A204.1 (cell line): ENCODE results near the gene EPS8L2.

Experiments used
- FAIRE-seq: peaks from 2 replicates; lab custom pipeline; 2012; peaks lifted over from hg19 to GRCh38; lab: Jason Lieb, UNC

EPS8L2 gene

DNA sequence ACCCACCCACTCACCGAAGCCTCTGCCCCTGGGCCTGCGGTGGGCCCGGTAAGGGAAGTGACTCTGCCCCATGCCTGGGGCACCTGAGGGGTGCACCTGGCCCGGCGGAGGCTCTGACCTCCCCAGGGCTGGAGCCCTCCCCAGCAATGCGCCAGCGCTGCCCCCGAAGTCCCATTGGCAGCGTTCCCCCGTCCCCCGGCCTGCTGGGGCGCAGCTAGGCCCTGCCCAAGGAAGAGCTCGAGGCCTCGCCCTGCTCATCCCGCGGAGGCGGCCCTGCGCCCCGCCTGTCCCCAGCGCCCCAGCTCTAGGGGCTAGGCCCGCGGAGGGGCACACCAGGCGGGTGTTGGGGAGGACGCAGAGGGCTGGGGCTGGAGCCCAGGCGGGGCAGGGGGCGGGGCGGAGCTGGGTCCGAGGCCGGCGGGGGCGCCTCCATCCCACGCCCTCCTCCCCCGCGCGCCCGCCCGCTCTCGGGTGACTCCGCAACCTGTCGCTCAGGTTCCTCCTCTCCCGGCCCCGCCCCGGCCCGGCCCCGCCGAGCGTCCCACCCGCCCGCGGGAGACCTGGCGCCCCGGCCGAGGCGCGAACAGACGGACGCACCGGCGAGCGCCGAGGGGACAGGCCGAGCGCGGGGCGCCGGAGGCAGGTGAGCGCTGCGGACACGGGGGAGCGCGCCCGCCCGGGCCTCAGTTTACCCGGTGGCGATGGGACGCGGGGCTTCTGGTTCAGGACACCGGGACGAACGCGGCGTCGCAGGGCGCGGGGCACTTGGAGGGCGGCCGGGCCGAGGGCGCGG lies at the start of gene EPS8L2:
Gene EPS8L2, plus strand, starts transcription at position 586 of the 793 bp plus-strand sequence. CDS start 3,177 bp downstream, outside the sequence.
- FAIRE-seq = no peak

GRCh38 chr11:656426-656825 lies 49.6 kb upstream of the EPS8L2 start:
- no peak for FAIRE-seq

DNA sequence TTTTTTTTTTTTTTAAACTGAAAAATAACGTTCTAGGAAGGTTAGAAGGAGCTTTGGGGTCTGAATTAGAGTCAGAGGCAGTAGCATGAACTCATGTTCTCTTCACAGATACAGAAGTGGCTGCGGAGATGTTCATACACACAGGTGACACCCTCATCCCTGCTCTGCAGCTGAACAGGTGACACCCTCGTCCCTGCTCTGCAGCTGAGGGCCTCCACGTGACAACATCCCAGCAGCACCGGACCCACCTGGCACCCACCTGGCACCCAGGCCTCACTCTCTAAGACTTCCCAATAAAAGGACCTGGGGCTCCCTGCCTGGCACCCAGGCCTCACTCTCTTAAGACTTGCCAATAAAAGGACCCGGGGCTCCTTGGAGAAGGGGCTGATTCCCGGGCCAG lies 49.2 kb upstream of the EPS8L2 start:
- FAIRE-seq = no peak

DNA sequence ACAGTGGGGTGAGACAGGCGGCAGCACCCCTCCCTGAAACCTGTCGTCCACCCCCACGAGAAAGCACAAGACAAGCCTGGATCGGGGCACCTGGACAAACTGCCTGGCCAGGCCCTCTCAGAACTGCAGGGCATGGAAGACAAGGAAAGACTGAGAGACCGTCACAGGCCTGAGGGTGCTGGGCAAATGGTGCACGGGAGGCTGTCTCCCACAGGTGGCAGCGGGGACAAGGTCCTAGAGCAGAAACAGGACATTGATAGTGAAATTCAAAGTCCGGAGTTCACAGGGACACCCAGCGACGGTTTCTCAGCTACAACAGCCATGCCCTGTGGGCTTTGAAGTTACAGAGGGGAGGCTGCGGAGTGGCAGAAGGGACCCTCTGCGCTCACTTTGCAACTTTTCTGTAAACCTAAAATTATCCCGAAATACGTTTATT lies 48.3 kb upstream of the EPS8L2 start:
- FAIRE-seq = no peak

GRCh38 chr11:659532-660085 lies 46.4 kb upstream of the EPS8L2 start:
- FAIRE-seq = no peak

DNA sequence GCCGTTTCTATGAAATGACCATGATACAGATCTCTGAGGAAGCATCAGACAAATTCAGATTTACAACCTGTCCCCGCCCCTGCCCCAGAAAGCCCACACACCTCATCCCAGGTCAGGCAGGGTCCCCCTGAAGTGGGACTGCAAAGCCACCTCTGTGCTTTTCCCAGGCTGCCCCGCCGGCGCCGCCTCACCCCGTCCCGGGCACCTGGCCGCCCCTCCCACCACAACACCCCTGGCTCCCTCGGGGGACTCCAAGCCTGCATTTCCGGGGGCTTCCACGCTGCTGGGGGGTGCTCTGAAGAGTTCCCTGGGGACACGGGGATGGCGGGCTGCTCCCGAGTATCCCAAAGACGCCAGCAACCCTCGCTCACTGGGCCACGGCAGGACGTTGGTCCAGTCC lies 45.8 kb upstream of the EPS8L2 start:
- no peak for FAIRE-seq

GRCh38 chr11:660681-661444 lies 45.2 kb upstream of the EPS8L2 start:
- FAIRE-seq = no peak

GRCh38 chr11:662689-663274 lies 43.2 kb upstream of the EPS8L2 start:
- FAIRE-seq = no peak

DNA sequence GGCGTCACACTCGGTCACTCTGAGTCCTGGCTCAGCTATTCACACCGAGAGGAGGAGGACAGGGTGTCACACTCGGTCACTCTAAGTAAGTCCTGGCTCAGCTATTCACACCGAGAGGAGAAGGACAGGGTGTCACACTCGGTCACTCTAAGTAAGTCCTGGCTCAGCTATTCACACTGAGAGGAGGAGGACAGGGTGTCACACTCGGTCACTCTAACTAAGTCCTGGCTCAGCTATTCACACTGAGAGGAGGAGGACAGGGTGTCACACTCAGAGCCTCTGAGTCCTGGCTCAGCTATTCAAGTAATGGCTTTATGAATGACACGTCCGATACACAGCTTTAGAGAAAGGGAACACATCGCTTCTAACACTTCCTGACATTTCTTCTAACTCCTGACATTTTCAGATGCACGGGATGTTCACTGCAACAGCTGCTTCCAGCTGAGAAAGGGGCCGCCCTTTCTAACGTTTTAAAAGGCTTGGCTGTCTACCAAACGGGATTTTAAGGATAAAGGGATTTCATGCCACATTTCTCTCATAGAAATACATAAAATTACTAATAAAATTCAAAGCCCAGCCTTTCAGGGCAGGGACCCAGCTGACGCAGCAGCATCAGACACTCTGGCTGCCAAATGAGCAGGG lies 40.8 kb upstream of the EPS8L2 start:
- no peak for FAIRE-seq

- FAIRE-seq = no peak
Measured at GRCh38 chr11:665704-666281, 40.2 kb upstream of the EPS8L2 start.

- FAIRE-seq = no peak
Measured at GRCh38 chr11:673866-674265, 32.2 kb upstream of the EPS8L2 start.

- no peak for FAIRE-seq
Measured at GRCh38 chr11:674406-674805, 31.6 kb upstream of the EPS8L2 start.

DNA sequence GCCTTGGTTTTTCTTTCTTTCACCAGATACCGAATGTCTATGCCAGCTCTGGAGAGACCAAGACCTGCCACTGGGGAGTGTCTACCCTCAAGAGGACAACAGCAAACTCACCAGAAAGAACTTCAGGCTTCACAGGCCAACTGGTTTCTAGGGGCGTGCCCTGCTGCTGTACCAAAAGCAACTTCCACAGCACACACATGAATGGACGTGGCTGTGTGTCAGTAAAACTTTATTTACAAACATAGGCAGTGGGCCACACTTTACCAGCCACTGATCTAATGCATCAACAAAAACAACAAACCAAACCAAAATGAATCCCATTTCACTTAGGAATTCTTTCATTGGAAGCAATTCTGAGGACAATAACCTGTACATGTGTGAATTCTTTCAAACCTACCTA lies 27.7 kb upstream of the EPS8L2 start:
- FAIRE-seq = no peak

DNA sequence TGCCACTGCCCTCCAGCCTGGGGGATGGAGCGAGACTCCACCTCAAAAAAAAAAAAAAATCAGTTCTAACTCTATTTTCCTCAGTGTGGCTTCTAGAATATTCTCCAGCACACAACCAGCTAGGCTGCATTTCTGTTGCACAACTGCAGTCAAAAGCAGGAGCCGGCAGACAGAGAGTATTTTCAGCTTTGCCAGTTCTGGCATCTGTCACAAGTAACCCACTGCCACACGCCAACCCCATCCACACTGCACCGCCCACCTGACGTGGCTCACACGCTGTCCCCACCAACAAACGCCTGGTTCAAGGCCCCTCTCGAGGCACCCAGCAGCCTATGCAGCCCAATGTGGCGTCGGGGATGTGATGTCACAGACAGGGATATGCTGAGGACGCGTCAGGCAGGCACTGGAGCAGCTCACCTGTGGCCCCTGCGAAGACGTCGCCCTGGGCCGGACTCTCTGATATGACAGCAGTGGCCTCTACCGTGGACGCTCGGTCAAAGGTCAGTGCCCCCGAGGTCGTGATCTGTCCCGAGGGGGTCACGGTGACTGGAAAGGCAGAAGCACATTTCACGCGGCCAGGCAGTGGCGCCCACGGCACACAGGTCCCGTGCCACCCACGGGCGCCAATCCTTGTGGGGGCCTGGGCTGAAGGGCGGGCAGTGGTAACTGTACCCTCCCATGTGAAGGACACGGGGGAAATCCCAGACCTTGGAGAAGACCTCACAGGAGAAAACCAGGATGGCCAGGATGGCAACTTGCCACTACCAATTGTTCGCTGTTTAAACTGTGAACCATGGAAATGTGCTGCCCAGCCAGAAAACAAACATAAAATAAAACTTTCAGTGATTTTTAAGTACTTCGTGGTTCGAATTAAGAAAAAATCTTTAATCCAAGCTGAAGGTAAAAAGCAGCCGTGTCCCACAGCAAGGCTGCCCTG lies 26.5 kb upstream of the EPS8L2 start:
- FAIRE-seq = no peak

DNA sequence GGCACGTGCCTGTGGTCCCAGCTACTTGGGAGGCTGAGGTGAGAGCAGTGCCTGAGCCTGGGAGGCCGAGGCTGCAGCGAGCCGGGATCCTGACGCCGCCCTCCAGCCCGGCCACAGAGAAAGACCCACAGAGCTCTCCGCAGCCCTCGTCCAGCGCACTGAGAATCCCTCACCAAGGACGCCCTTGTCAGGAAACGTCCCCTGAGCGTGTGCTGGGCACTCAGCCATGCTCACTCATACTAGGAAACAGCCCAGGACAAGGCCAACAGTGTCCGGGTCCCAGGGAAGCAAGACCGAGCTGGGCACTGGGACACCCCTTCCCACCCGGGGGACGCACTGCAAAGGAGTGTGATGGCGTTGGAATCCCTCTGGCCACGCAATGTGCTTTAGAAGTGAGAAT lies 25.6 kb upstream of the EPS8L2 start:
- FAIRE-seq = no peak

DNA sequence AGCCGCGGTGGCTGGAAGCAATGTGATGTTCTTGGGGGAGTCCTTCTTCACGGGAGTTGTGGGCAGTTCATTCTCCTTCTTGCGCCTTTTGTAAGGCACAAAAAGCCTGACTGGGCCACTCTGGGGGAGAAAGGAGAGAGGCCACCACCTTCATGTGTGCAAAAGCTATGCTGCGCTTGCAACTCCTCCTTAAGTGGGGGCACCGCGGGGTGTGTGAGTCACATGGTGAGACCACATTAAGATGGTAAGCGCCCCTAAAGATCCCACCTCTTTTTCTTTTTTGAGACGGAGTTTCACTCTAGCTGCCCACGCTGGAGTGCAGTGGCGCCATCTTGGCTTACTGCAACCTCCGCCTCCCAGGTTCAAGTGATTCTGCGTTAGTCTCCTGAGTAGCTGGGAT lies 25.1 kb upstream of the EPS8L2 start:
- no peak for FAIRE-seq

DNA sequence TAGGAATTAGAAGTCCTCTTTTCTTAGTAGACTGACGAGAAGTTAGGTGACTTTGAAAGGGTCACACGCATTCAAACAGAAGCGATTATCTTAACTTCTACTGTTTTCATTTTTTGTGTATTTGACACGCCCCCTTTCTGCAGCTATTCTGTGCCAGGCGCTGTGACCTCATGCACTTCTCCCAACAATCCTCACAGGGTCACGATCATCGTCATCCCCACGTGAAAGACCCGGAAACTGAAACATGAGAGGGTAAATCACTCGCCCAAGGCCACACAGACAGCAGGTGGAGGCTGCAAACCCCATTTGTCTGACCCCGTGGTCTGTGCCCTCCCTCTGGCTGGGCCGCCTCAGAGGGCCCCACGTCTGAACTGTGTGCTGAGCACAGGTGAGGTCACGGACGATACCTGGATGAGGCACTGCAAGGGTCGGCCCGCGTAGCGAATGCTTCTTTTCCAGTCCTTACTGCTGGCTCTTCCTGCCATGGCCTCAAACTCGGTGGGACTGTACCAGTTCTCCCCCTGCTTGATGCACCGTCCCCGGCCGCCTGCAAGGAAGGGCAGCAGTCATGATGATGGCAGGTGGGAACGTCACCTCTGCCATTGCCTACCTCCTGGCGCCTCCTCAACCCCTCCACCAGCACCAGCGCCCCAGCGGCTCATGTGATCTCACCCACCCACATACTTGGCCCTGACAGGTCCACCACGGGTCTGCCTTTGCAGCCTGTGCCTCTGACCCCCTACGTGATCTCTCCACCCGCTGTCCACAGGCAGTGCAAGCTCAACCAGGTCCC lies 19.4 kb upstream of the EPS8L2 start:
- no peak for FAIRE-seq

DNA sequence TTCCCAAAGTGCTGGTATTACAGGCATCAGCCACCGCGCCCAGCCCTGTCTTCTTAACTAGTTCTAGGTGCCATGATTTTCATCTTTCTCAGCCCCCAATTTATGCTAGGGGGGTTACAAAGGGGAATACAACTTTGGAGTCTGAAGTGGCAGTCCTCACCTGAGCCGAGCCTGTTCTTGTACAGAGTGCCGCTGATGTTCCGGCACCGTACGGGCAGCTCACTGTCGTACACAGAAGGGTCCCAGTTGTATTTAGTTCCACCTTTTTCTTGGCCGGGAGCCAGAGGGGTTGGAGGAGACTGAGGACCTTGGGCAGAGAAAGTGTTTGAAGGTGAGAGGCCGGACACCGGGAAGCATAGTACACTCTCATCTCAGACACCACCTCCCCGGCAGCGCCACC lies 18.3 kb upstream of the EPS8L2 start:
- no peak for FAIRE-seq

GRCh38 chr11:688681-689080 lies 17.4 kb upstream of the EPS8L2 start:
- no peak for FAIRE-seq

DNA sequence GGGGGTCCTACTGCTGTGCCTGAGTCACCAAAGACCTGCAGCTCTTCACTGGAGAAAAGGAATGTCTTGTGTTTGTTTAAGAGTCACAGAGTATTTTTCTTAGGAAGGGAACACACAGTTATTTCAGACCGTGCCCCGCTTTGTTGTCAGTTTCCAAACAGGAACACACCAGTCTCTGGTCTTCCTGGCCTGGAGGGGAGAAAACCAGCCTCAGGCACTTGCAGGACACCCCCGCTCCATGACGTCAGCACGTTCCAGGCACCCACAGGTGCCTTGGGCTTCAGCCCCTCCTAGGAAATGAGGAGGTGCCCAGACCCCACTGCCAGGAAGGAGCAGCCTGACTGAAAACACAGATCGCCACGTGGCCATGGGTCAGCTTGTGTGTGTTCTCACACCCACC lies 16.4 kb upstream of the EPS8L2 start:
- no peak for FAIRE-seq
